HG03354 (cell line): ENCODE data around the gene IQCH.
A peak's percentile ranks its signal among the peaks of the same experiment; 100 is the strongest.

ENCODE experiments used
- ATAC-seq: cut with Tn5 transposase; IDR thresholded peaks from one replicate; pipeline ENCODE4 v1.9.1; 2021; ENCODE audit warnings: mild to moderate bottlenecking; ENCODE audit not compliant: unreplicated experiment, poor library complexity, severe bottlenecking

The IQCH gene

DNA sequence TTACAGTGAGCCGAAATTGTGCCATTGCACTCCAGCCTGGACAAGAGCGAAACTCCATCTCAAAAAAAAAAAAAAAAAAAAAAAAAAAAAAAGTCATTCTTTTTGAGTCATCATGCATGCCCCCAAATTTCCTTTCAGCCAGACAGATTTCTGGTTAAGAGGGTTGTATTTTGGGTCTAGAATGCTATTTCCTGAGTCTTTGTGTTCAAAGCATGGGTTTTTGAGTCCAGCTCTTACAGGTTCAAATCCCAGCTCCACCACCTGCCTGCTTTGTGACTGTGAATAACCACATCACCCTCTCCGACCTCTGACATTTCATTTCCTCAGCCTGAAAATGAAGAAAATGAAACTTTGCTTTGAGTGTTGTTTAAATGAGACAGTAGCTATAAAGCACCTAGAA, 257.0 kb downstream of the IQCH start:
- no peak for ATAC-seq

- ATAC-seq: no peak
These were observed 257.6 kb downstream of the IQCH start for GRCh38 chr15:67512140-67512539.

DNA sequence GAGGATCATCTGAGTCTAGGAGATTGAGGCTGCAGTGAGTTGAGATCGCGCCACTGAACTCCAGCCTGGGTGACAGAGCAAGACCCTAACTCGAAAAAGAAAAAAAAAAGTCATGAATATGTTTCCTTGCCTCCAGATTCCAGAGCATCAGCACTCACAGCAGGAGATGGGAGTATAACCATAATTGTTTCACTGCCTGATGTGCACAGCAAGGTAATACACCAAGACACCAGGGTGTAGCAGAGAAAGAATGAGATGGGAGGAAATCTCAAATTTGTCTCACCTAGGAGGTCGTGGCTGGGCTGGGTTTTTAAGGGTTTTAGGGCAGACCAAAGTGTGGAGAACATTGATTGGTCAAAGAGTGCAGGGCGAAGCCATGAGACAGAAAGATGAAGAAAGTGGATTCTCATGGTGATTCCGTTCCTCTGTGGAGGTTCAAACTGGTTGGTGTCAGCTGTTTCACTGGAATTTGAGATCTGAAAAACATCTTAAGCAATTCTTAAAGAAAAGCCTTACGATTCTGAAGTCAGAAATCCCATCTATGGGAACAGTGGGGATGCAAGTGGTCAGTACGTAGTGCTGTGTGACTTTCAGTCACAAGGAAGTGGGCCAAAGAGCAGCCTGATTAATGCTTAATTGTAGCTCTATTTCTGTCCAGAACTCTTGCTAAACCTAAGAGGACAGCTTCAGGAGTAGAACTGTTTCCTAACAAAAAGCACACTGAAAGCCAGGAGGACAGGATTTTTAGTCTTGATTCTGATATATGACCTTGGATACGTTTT, 258.5 kb downstream of the IQCH start:
- ATAC-seq: no peak

GRCh38 chr15:67515090-67515489, 260.5 kb downstream of the IQCH start:
- no peak for ATAC-seq

- no peak for ATAC-seq
These were observed 261.0 kb downstream of the IQCH start for GRCh38 chr15:67515557-67515956.

DNA sequence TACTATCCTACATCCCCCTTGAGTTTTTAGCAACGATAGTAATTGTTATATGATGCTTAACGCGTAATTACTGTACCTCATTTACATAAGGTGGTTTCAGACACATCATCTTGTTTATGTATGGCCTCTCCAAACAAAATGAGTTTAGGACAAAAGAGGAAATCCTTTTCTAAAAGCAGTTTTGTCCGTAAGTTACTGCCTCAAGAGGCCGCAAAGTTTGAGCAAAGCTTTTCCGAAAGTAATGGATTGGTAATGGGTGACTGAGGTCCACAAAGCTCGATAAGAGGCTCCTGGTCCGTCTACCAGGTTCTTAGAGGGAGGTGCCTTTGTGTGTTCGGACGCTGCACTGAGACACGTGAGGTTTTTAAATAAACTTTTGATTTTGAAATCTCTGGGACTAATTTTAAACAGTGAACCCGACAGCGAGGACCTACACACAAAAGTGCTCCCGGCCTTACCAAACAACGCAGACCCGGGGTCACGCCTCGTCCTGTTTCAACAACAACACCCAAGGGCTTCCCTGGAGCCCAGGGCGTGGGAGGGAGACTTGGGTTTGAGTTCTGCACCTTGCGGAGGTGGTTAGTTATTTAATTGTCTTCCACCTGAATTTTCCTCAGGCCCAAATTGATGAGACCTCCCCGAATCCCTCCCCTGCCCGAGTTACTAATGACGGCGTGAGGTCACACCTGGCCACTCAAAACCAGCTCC, 265.9 kb downstream of the IQCH start:
- peak; percentile 3 for ATAC-seq

DNA sequence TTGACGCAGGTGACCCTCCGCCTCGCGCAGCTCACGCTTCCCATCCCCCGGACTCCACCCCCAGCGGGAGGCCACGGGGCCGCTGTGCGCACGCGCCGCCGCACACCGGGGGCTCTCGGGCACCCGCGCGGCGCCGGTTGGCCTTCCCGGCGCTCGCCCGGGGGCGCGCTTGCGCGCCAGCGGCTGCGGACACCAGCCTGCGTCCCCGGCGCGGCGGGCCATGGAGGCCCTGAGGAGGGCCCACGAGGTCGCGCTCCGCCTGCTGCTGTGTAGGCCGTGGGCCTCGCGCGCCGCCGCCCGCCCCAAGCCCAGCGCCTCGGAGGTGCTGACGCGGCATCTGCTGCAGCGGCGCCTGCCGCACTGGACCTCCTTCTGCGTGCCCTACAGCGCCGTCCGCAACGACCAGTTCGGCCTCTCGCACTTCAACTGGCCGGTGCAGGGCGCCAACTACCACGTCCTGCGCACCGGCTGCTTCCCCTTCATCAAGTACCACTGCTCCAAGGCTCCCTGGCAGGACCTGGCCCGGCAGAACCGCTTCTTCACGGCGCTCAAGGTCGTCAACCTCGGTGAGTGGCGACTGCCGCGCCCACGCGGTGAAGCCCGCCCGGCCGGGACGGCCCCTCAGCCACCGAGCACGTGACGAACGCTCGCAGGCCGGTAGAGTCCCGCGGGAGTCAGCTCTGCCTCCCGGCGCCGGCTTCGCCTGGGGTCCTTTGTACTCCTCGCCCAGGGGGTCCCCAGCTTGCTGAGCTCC, 266.6 kb downstream of the IQCH start, which contains the start of gene C15orf61:
C15orf61 (plus strand) TSS at position 103 of the 754 bp plus-strand sequence; CDS start at position 221, 118 bp downstream.
- peak; percentile 80 for ATAC-seq

DNA sequence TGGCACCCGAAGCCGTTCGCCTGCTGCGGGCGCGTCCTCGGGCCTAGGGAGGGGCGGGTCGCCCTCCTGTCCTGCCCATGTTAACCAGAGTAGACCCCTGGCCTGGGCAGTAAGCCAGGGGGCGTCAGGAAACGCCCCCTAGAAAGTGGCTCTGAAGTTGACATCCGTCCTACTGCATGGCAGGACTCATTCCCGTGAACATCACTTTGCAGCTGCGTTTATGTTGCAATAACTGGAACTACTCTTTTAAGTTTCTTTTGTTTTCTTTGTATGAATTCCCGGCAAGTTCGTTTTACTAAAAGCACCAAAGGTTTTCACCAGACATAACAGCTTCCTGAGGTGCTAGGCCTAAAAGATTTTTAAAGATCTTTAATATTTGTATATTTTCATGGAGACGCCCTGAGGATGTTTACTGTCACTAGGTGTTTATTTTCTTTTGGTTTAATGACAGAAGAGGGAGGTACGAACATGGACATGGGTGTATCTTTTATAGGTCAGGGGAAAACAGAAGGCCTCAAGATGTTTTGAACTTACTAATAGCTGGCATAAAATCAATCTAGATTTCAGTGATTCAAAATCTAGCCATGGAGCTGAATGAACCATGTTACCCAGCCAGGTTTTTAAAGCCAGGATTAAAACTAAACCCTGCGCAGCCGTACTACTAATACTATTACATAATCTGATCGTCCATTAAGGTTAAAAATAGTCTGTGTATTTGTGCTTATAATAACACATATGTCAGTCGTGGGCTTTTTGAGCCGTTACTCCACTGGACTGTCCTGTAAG, 267.4 kb downstream of the IQCH start:
- no peak for ATAC-seq

DNA sequence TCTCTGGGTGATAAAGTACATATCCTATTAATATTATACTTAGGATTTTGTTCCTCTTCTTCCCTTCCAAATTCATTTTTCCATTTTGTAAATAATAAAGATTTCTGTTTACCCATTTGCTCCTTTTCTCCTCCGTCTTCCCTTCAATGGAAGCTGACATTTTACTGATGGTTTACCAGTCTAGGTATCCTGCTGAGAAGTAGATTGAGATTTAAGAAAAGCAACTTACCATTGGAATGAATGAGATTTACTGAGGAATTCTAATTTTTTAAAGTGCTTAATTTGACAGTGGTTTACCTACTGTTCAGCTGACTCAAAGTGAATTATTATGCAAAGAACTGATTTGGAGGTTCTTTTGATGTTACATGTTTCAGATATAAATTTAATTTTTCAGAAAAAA, 268.7 kb downstream of the IQCH start:
- no peak for ATAC-seq

GRCh38 chr15:67524235-67524634, 269.6 kb downstream of the IQCH start:
- ATAC-seq: no peak

DNA sequence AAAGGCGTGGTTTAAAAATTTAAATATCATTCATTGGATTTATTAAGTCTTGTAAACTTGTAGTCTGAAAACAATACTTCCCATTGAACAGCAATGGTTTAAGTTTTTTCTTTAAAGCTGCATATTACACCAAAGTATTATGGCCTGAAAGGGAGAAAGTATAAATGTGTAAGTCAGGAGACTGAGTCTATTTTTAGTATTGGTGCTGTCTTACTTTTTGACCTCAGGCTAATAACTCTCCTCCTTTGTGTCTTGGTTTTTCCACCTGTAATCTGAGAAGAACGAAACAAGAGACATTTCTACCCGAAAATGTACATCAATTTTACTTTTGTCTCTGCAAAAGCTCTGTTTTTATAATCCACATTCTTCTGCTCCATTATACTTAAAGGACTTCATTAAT, 273.9 kb downstream of the IQCH start:
- ATAC-seq: no peak

DNA sequence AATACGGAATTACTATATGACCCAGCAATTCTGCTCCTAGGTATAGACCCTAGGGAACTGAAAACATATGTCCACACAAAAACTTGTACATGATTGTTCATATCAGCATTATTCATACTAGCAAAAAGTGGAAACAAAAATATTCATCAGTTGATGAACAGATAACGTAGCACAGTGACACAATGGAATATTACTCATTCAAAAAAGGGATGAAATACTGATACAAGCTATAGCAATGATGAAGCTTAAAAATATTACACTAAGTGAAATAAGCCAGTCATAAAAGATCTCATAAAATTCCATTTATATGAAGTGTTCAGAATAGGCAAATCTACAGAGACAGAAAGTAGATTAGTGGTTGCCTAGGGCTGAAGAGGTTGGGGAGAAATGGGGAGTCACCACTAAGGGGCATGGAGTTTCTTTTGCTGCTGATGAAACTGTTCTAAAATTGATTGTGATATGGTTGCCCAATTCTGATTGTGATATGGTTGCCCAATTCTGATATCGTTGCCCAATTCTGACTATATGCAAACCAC, 276.9 kb downstream of the IQCH start:
- no peak for ATAC-seq

DNA sequence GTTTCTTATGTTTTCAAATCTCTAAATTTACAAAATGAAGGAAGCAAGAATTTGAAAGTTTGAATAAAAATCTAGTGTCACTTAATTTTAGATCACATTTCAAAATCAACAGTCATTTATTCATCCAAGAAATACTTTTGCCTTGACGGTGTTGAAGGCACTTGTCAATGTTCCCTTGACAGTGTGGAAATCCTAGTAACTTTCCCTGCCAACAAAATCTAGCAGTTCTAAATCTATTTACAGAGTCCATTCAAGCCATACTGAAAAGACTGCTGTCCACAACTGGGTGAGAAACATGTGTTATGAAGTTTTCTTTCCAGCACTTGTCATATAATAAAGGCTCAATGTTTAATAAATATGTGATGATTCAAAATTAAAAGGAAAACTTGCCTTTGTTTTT, 279.3 kb downstream of the IQCH start:
- ATAC-seq: no peak

- ATAC-seq: no peak
These were observed 279.8 kb downstream of the IQCH start for GRCh38 chr15:67534360-67534759.

- no peak for ATAC-seq
These were observed 283.2 kb downstream of the IQCH start for GRCh38 chr15:67537771-67538170.

DNA sequence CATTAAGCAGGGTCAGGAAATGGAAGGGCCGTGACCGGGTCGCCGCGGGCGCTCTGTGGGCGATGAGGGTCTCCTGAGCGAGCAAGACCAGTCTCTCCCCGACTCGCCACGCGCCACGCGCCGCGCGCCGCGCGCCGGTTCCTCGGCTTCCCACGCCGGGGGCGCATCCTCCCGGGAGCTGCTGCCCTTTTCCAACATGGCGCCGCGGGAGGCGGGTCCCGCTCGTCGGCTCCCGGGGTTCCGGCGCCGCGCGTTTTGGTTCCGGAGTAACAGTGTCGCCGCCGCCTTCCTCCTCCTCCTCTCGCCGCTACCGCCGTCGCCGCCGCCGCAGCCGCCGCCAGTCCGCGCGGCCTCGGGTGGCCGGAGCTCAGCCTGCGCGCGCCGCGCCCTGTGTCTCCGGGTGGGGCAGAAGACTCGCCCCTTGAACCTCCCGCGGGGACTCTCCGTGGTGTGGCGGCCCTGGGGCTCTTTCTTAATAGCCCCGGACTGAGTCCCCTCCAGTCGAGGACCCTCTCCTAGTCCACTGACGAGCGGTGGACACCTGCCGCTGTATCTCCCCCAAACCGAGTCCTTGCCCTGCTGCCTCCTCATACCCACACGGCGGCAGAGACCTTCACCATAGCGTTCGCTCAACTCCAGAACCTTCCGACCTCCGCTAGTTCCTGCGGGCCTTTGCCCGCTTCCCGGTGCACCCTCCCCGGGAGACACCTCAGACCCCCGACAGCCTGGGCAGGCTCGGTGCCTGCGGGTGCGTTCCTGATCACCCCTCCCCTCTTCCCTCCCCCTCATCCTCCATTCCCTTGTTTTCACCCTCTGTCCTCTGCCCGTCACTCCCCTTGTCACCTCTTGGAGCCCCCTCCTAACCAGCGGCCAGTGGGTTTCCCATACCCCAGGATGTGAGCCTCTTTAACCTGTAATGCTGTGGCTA, 288.1 kb downstream of the IQCH start, which contains the start of gene MAP2K5:
MAP2K5 (plus strand) TSS at position 284 of the 928 bp plus-strand sequence; CDS start at position 917, 633 bp downstream.
- ATAC-seq: peak; percentile 56

- ATAC-seq: no peak
These were observed 288.7 kb downstream of the IQCH start for GRCh38 chr15:67543348-67543718.

DNA sequence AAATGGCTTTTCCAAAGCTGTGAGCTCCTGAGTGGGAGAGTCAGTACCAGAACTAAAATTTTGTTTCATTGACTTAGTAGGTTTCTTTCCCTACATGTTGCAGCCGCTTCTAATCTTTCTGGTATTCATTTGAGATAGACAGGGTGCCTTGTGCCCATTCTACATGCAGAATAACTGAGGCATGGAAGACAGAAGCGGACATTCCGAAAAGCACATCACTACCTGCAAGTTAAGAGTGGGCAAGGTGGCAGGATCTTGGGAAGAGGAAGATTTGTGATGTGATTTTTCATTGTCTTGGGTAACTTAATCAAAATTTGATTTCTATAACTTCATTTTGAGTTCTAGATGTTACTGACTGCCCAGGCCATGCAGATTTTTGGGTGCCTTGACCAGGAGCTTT, 289.9 kb downstream of the IQCH start:
- ATAC-seq: no peak
